ENCODE data around the gene FLRT1.
A peak's percentile ranks its signal among the peaks of the same experiment; 100 is the strongest.

The FLRT1 gene

GRCh38 chr11:63999349-64000025 is 36.2 kb upstream of the FLRT1 start:
- ChIA-PET CTCF (interaction anchor here (0.7 to 4.6 kb wide), 28 partner anchors 9 to 349 kb away, joined by 3 to 135 read pairs (median 4); partner anchors contain the start of genes ESRRA, FERMT3 and STIP1), POLR2A (interaction anchor here (0.6 to 1.2 kb wide), 2 partner anchors 182 to 185 kb away, joined by 3 to 4 read pairs; no protein-coding TSS in a partner anchor)
- no peak for TF ChIP-seq CTCF (IDR thresholded peaks at IDR 0.05; ENCODE audit: control extremely low read depth, extremely low read depth, low read depth, missing control alignments)
- peak; percentile 78 for DNase-seq (ENCODE audit: extremely low spot score)

GRCh38 chr11:64000026-64000739 is 35.5 kb upstream of the FLRT1 start:
- ChIA-PET POLR2A (interaction anchor here (0.6 to 1.2 kb wide), 2 partner anchors 181 to 184 kb away, joined by 3 to 4 read pairs; no protein-coding TSS in a partner anchor), CTCF (interaction anchor here (0.6 to 4.6 kb wide), 43 partner anchors 8 to 350 kb away, joined by 3 to 135 read pairs (median 3); partner anchors contain the start of genes ESRRA, FERMT3 and STIP1)
- peak; percentile 87 for TF ChIP-seq CTCF (IDR thresholded peaks at IDR 0.05; ENCODE audit: control extremely low read depth, extremely low read depth, low read depth, missing control alignments)
- peak; percentile 90 for DNase-seq (ENCODE audit: extremely low spot score)

DNA sequence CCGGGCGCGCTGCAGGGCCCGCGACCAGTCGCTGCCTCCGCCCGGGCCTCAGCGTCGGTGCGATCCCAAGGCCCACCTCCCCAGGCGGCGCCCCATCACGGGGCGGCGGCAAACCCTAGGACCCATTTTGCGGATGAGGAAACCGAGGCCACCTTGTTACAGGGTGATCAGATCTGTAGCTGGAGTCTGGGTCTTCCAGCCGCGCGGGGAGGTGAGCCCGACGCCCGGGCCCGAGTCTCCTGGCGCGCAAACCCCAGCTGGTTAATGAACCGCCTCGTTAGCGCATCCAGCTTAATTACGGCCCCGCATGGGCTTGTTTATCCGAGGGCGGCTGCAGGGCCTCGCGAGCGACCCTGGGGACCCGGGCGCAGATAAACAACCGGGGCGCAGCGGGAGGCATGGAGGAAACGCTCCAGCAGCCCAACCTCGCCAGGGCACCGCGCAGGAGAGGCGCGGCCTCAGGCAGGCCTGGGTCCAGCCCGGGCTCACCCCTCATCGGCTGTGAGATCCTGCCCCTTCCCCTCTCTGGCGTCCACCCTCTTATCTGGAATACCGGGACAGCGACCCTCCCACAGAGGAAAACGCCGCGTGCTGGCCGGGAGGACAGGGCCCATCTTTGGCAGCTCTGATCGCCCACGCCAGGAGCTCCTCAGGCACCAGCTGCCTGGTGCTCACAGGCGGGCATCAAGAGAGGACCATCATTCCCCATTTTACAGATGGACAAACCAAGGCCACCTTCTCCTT is 34.8 kb upstream of the FLRT1 start:
- TF ChIP-seq CTCF (IDR thresholded peaks at IDR 0.05; ENCODE audit: control extremely low read depth, extremely low read depth, low read depth, missing control alignments) = no peak
- no peak for DNase-seq (ENCODE audit: extremely low spot score)
- CTCF ChIA-PET = interaction anchor here (0.6 to 4.6 kb wide), 38 partner anchors 8 to 350 kb away, joined by 3 to 135 read pairs (median 4); partner anchors contain the start of genes ESRRA, FERMT3 and STIP1
- POLR2A ChIA-PET = interaction anchor here (0.8 to 1.2 kb wide), 2 partner anchors 180 to 184 kb away, joined by 3 to 5 read pairs; partner anchors contain the start of gene STIP1

GRCh38 chr11:64001484-64002420 is 34.0 kb upstream of the FLRT1 start:
- CTCF ChIA-PET = interaction anchor here (0.7 to 4.6 kb wide), 27 partner anchors 7 to 301 kb away, joined by 3 to 135 read pairs (median 5); partner anchors contain the start of genes ESRRA and FERMT3
- TF ChIP-seq CTCF (IDR thresholded peaks at IDR 0.05; ENCODE audit: control extremely low read depth, extremely low read depth, low read depth, missing control alignments) = no peak
- DNase-seq (ENCODE audit: extremely low spot score) = no peak
- POLR2A ChIA-PET = interaction anchor here (0.8 to 0.9 kb wide), 2 partner anchors 11 to 183 kb away, joined by 3 to 5 read pairs; partner anchors contain the start of gene STIP1

GRCh38 chr11:64003807-64004589 is 31.7 kb upstream of the FLRT1 start:
- ChIA-PET POLR2A (no interaction called here), CTCF (interaction anchor here (1.4 to 4.5 kb wide), 2 partner anchors 10 to 57 kb away, joined by 3 to 35 read pairs; no protein-coding TSS in a partner anchor)
- no peak for TF ChIP-seq CTCF (IDR thresholded peaks at IDR 0.05; ENCODE audit: control extremely low read depth, extremely low read depth, low read depth, missing control alignments)
- DNase-seq (ENCODE audit: extremely low spot score) = no peak
